Heart left ventricle (tissue), 13 donors: ENCODE measurements around the gene ARHGEF6.

Experiments
- CTCF ChIP-seq, 12 donors: fragments of 200-600 bp; sonication (generic) in 4 of 12; IDR thresholded peaks; one replicate each; pipeline versions ENCODE4 v1.5.0 to v1.8.0; 2018 to 2022; ENCODE audit warnings: antibody characterized with exemption in 12 of 12, mild to moderate bottlenecking in 5 of 12
- POLR2A ChIP-seq, 2 donors: fragments of 450-650 bp; IDR thresholded peaks; one replicate each; pipeline ENCODE4 v1.6.1; 2017; ENCODE audit warnings: antibody characterized with exemption in 2 of 2, mild to moderate bottlenecking in 2 of 2, moderate library complexity in 2 of 2
- donor health status: ischemic (EF 13 %, LVEDD 7.1; RV severe dilation, severe dysfunction).
- donor health status: DM: no; HTN: yes; CAD: no.
- donor health status: DM: no; HTN: no; CAD: no.
- donor health status: ischemic (EF 25% LVEDD 6.9; RV normal size, moderate dysfunction).
- donor health status: ischemic (EF 25% LVEDD 5.7; RV mildly dilated, moderate dysfunction).
- donor health status: ischemic (EF 35%, LVEDD 5.7; RV mildly dilated, moderate dysfunction).
- donor health status: nonischemic (EF 11% LVEDD 7.7; RV severe dilation, severe dysfunction).
- donor health status: DM: yes; HTN: yes; CAD: no.
- donor health status: PGD.
- donor health status: ischemic (EF 29% LVEDD 5.4; RV normal size, mild dysfunction).
- donor health status: nonischemic (EF 23%, LVEDD 6.1; RV moderate dilation, normal function).

- no peak for TF ChIP-seq CTCF (IDR thresholded peaks at IDR 0.05)
- no peak for TF ChIP-seq POLR2A (IDR thresholded peaks at IDR 0.05)
Measured at GRCh38 chrX:136784231-136784630, 3.5 kb upstream of the ARHGEF6 start.
